ENCODE measurements around the gene DMBT1.

DNA sequence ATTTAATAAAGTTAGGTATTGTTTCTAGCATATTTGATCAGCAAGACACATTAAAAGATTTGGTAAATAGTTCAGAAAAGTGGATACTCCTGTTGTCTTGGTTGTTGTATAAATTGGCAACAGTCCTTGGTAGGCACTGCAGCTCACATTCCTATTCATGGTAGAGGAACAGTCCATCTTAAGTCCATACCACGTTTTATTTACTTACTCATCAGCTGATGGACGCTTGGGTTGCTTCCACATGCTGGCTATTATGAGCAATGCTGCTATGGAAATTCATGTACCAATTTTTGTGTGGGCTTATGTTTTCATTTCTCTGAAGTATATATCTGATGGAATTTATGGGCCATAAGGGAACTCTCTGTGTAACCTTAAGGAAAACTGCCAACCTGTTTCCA, 95.8 kb downstream of the DMBT1 start:
- TF ChIP-seq PKNOX1 (IDR thresholded peaks at IDR 0.05) (no peak), BHLHE40 (IDR thresholded peaks at IDR 0.05; ENCODE audit: borderline replicate concordance) (no peak), L3MBTL2 (conservative IDR thresholded peaks at IDR 0.05) (no peak), LEF1 (IDR thresholded peaks at IDR 0.05; ENCODE audit: borderline replicate concordance) (no peak)

All from HEK293T (cell line).